ENCODE results near the gene CALML6. TPM values are rescaled to one million over a fixed set of nuclear protein-coding genes. Genes with fewer than 3 reads are reported as not detected.

Gene CALML6
- total and polyA plus RNA-seq, 2 experiments from 2014 or later: 0.87 TPM; not detected in 1

GRCh38 chr1:1907098-1907736 lies 7.8 kb upstream of the CALML6 start:
- no peak overlapping the region for H3K27ac ChIP-seq (ENCODE audit: low read depth)
- no peaks in the 10 kb centered on the region for H3K36me3 ChIP-seq (ENCODE audit: insufficient read depth)
- Mint-ChIP-seq H3K4me3 (no peak overlapping the region), H3K27ac (no peak overlapping the region), H3K4me1 (peaks cover 14% of the 10 kb centered on the region), H3K27me3 (ENCODE audit: insufficient read depth, low read depth, poor library complexity) (peaks cover 11% of the 10 kb centered on the region), H3K9me3 (no peaks in the 10 kb centered on the region), H3K36me3 (ENCODE audit: low read depth) (no peaks in the 10 kb centered on the region; the same call in 1 of the 3 replicates)
- peaks cover 5% of the 10 kb centered on the region; the same call in 1 of the 2 replicates for H3K4me1 ChIP-seq (ENCODE audit: insufficient read depth)
- DNase-seq (ENCODE audit: low spot score) (no peak), ATAC-seq (no peak)
- H2AFZ ChIP-seq: no peak overlapping the region
- no peak overlapping the region for H3K4me3 ChIP-seq
- no peaks in the 10 kb centered on the region for H4K20me1 ChIP-seq (replicated peaks; ENCODE audit: insufficient read depth)
- H3F3A ChIP-seq (replicated peaks; ENCODE audit: low read depth): 0 out of 2 replicates have a peak, but pooled peaks cover 2% of the 10 kb centered on the region
- TF ChIP-seq ZNF462 (CRISPR knock-in tag; IDR thresholded peaks at IDR 0.05): no peak
- no peak for TF ChIP-seq REST (IDR thresholded peaks at IDR 0.05; ENCODE audit: unreplicated experiment)
- no peak overlapping the region for H3K4me2 ChIP-seq
- H3K79me2 ChIP-seq (replicated peaks; ENCODE audit: insufficient read depth): no peaks in the 10 kb centered on the region
- H3K27me3 ChIP-seq (ENCODE audit: insufficient read depth): no peaks in the 10 kb centered on the region
- H3K9me2 ChIP-seq (ENCODE audit: insufficient read depth): no peaks in the 10 kb centered on the region

All from GM23338 (cell line).